IMR-90 (cell line): ENCODE results near the gene TFRC.
"Not testable (repeated sequence)": the region's sequence is repeated elsewhere in the genome, so short reads cannot be mapped to it uniquely, and the experiment has no call there.

ENCODE experiments used
- BHLHE40 ChIP-seq: fragments of 150-350 bp; IDR thresholded peaks from 2 replicates; pipeline ENCODE4 v1.6.1; 2016; ENCODE audit warnings: mild to moderate bottlenecking, low read depth, low read length
- FOS ChIP-seq: fragments of 150-350 bp; IDR thresholded peaks from 2 replicates; pipeline ENCODE4 v1.6.1; 2016; ENCODE audit warnings: low read depth, low read length
- MAFK ChIP-seq: IDR thresholded peaks from 2 replicates; pipeline ENCODE4 v1.6.1; 2012; ENCODE audit warnings: low read depth, low read length, improper control_type of control experiment
- POLR2A ChIP-seq: IDR thresholded peaks from 2 replicates; pipeline ENCODE4 v1.6.1; 2012; ENCODE audit warnings: mild to moderate bottlenecking, low read depth, low read length
- RAD21 ChIP-seq: IDR thresholded peaks from 2 replicates; pipeline ENCODE4 v1.6.1; 2012; ENCODE audit warnings: low read length, improper control_type of control experiment
- RCOR1 ChIP-seq: IDR thresholded peaks from 2 replicates; pipeline ENCODE4 v1.6.1; 2012; ENCODE audit warnings: mild to moderate bottlenecking, low read length, improper control_type of control experiment; ENCODE audit not compliant: insufficient replicate concordance
- SMC3 ChIP-seq: fragments of 150-350 bp; IDR thresholded peaks from 2 replicates; pipeline ENCODE4 v1.6.1; 2016; ENCODE audit warnings: low read depth, mild to moderate bottlenecking, antibody characterized with exemption, low read length, moderate library complexity
- TF ChIP-seq, protein P1 (sequence below): conservative IDR thresholded peaks from 2 replicates; pipeline ENCODE4 v1.5.1; 2012; ENCODE audit warnings: mild to moderate bottlenecking, low read depth, low read length, improper control_type of control experiment
- TF ChIP-seq, protein P2 (sequence below): fragments of 150-350 bp; IDR thresholded peaks from 2 replicates; pipeline ENCODE4 v1.6.1; 2016; ENCODE audit warnings: low read depth, mild to moderate bottlenecking, low read length, moderate library complexity, borderline replicate concordance

DNA sequence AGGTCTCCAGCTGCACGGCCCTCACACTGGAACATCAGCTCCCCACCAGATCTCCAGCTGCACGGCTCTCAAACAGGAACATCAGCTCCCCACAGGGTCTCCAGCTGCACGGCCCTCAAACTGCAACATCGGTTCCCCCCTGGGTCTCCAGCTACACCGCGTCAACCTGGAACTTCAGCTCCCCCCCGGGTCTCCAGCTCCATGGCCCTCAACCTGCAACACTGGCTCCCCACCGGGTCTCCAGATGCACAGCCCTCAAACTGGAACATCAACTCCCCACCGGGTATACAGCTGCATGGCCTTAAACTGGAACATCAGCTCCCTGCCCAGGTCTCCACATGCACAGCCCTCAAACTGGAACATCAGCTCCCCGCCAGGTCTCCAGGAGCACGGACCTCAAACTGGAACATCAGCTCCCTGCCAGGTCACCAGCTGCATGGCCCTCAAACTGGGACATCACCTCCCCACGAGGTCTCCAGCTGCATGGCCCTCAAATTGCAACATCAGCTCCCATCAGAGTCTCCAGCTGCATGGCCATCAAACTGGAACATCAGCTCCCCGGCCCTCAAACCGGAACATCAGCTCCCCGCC is 81.4 kb downstream of the TFRC start:
- TF ChIP-seq SMC3, RCOR1, RAD21, POLR2A, FOS, MAFK, BHLHE40: not testable (repeated sequence)
- TF ChIP-seq, protein P1, sequence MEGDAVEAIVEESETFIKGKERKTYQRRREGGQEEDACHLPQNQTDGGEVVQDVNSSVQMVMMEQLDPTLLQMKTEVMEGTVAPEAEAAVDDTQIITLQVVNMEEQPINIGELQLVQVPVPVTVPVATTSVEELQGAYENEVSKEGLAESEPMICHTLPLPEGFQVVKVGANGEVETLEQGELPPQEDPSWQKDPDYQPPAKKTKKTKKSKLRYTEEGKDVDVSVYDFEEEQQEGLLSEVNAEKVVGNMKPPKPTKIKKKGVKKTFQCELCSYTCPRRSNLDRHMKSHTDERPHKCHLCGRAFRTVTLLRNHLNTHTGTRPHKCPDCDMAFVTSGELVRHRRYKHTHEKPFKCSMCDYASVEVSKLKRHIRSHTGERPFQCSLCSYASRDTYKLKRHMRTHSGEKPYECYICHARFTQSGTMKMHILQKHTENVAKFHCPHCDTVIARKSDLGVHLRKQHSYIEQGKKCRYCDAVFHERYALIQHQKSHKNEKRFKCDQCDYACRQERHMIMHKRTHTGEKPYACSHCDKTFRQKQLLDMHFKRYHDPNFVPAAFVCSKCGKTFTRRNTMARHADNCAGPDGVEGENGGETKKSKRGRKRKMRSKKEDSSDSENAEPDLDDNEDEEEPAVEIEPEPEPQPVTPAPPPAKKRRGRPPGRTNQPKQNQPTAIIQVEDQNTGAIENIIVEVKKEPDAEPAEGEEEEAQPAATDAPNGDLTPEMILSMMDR: not testable (repeated sequence)
- TF ChIP-seq, protein P2, sequence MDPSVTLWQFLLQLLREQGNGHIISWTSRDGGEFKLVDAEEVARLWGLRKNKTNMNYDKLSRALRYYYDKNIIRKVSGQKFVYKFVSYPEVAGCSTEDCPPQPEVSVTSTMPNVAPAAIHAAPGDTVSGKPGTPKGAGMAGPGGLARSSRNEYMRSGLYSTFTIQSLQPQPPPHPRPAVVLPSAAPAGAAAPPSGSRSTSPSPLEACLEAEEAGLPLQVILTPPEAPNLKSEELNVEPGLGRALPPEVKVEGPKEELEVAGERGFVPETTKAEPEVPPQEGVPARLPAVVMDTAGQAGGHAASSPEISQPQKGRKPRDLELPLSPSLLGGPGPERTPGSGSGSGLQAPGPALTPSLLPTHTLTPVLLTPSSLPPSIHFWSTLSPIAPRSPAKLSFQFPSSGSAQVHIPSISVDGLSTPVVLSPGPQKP: not testable (repeated sequence)
